ENCODE data around the gene KRTAP4-6. TPM values are rescaled to one million over a fixed set of nuclear protein-coding genes. Genes with fewer than 3 reads are reported as not detected.
"Not testable (repeated sequence)": the region's sequence is repeated elsewhere in the genome, so short reads cannot be mapped to it uniquely, and the experiment has no call there.

The KRTAP4-6 gene
- polyA plus RNA-seq, 3 donors = not detected

DNA sequence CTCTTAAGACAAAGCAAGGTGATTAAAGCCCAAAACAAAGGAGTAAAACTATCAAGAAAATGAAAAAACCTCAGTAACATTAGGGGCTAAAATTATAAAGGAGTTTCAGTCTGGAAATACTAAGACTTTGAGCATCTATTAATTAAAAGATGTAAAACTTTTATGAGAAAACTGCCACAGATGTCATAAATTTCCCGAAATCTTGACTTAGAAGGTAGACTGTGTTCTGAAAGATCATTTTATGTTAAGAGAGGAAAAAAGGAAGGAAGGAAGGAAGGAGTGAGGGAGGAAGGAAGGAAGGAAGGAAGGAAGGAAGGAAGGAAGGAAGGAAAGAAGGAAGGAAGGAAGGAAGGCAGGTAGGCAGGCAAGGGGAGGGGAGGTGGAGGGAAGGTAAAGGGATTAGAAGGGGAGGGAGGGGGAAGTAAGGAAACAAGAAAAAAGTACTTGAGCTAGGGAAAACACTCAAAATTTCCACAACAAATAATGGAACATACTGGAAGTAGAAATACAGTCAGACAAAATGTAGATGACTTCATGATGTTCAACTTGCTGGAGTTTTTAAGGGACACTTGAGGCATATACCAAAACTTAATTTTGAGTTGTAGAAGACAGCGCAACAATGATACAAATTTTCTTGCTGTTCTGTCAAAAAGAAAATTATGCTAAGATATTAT is 7.3 kb upstream of the KRTAP4-6 start:
- no peak for DNase-seq

DNA sequence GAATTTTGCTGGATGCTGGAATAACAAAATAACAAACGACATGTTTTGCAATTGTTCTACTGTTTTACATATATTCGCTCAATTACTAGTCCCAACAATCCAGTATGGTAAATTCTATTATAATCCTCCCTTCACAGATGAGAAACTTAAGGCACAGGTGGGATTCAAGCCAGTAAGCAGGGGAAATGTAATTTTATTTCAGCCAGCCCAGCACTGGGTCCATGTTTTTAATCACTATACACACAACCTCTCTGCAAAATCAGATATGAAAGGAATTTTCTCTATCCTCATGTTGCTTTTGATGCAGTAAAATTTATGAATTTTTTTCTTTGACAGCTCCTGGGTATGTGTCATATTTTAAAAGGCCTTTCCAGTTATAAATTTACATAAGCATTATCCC is 4.9 kb upstream of the KRTAP4-6 start:
- no peak for DNase-seq

DNA sequence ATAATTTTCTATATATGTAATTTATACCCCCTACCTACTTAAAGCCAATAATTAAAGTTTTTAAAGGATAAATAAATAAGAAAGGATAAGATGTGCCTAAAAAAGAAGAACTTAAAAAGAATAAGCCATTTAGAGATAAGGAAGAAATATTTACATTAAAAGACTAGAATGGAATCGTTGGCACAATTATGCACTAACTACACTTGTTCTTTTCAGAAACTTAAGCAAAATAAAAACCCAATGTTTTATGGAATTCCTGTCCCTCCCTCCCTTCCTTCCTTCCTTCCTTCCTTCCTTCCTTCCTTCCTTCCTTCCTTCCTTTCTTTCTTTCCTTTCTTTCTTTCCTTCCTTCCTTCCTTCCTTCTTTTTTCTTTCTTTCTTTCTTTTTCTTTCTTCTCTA is 4.5 kb upstream of the KRTAP4-6 start:
- no peak for DNase-seq

DNA sequence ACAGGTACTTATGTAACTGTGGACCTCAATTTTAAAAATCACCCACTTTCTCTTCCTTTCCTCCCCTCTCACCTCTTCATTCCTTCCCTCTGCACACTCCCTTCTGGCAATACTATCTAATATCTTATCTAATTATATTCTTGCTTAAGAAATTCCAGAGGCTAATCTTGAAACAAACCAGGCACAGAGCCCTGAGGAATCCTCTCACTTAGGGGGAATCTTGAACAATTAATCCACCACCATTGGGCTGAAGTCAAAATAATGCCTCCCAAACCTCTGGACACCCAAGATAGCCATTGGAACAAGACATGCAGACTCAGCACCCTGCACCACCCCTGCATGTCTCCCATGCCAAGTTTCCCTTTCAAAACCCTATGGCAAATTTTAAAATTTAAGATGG is 1.0 kb upstream of the KRTAP4-6 start:
- no peak for DNase-seq

DNA sequence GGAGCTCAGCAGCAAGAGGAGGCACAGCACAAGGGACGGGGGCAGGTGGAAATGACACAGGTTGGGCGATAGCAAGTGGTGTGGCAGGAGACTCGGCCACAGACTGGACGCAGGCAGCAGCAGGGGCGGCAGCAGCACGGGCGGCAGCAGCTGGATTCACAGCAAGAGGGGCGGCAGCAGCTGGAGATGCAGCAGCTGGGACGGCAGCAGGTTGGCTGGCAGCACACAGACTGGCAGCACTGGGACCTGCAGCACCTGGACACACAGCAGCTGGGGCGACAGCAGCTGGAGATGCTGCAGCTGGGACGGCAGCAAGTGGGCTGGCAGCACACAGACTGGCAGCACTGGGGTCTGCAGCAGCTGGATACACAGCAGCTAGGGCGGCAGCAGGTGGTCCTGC is 479 bp downstream of the KRTAP4-6 start:
- DNase-seq = not testable (repeated sequence)

DNA sequence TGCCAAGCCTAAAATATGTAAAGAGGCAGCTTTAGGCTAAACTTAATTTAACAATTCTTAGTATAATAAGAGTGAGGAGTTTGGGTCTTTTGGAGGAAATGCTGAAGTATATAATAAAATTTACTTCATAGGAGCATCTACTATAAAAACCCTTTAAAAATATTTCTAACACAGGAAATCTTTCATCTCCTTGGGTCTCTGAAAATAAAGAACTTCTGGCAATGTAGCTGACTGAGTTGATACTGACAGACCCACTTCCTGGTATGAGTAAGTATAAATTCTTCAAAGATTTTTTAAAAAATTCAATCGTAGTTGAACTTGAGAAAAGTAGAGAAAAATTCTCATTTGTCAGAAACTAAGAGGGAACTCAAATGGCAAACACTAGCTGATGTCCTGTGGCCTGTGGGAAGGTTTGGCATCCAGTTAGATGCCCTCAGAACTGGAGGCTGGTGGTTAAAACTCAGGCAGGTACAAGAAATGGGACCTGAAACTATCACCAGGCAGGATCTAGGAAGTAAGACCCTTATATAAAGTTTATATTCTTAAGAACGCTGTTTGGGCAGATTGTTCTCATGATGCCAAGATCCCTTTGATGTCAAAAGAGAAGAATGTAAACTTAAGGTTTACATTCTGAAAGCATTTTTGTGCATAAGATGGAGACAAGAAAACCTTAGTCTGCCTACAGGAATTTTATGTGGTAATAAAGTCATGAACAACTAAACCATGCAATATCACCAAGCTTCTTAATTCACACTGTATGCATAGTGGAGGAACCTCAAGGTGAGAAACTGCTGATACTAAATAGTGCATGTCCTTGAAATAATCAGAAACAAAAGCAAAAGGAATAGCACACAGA is 6.2 kb downstream of the KRTAP4-6 start:
- DNase-seq = no peak

DNA sequence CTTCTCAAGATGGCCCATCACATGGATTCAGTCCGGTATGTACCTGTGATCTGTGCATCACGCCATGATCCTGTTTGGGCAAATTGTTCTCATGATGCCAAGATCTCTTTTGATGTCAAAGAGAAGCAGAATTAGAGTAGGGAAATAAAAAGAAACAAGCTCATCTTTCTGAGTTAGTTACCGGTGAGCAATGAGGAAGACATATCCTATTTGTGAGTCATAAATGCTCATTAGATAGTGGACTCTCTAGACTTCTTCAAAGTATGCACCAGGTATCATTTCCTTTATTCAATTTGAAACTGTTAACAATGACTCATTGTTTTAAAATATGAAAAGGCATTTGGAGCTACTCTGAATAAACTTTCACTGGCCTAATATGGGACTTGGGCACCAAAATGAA is 8.4 kb downstream of the KRTAP4-6 start:
- no peak for DNase-seq

DNA sequence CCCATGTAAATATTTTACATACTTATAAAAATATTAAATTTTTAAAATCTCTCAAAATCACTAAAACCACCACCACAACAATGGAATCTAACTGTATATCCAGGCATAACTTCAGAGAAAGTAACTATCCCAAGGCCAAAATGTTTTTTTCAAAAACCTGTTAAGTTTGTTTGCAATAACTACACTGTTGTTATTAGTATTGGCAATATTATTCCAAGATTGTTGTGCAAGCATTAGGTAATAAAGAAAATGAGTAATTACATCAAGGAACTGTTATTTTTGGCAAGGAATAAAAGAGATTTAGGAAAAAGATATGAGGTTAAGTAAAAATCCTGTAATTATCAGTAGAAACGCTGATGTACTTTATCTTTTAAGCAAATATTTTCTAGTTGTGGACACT is 13.0 kb downstream of the KRTAP4-6 start:
- no peak for DNase-seq

DNA sequence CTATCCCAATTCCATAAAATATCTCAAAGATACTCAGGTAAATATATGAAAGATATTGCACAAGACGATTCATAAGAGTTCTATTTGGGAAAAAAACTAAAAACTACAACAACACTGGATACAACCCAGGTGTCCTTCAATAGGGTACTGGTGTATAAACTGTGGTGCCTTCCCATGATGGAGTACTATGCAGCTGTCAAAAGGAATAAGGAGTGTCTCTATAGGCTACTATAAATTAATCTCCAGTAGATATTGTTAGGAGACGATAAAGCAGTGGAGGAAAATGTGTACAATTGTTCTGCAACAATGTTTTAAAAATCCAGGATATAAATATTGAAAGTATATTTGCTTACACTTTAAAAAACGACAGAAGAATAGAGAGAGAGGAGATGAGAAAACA is 13.9 kb downstream of the KRTAP4-6 start:
- DNase-seq = no peak

DNA sequence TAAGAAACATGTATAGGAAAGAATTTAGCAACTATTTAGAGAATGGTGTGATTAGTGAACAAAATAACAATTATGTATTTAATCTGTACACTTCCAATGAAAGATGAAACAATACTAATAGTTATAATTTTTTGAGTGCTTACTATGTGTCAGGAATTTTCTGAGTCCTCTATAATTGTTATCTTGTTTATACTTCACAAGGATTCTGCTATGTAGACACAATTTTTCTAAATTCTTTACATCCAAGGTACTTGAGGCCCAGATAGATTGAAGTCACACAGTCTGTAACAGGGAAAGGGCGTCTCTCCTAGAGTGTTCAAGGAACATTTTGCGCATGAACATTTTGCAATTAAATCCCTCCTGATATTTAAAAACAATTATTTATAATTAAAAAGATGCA is 15.3 kb downstream of the KRTAP4-6 start:
- no peak for DNase-seq

DNA sequence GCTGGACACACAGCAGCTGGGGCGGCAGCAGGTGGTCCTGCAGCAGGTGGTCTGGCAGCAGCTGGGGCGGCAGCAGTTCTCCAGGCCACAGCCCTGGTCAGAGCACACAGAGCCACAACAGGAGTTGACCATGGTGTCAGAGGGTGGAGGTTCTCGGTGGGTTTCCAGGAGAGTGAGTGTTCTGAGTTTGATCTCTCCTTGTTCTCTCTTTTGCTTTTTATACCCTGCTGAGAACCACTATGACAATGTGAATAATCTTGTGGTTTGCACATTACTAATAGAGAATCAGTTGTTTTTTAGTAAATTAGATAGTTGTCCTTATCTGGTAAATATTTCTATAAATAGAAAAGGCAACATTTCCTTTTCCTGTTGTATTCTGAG is 16.4 kb downstream of the KRTAP4-6 start, which contains the start of gene KRTAP4-12:
TSS of gene KRTAP4-12 (minus strand) at position 192 of the 381 bp plus-strand sequence. CDS start at position 132, 60 bp downstream.
- DNase-seq = not testable (repeated sequence)

DNA sequence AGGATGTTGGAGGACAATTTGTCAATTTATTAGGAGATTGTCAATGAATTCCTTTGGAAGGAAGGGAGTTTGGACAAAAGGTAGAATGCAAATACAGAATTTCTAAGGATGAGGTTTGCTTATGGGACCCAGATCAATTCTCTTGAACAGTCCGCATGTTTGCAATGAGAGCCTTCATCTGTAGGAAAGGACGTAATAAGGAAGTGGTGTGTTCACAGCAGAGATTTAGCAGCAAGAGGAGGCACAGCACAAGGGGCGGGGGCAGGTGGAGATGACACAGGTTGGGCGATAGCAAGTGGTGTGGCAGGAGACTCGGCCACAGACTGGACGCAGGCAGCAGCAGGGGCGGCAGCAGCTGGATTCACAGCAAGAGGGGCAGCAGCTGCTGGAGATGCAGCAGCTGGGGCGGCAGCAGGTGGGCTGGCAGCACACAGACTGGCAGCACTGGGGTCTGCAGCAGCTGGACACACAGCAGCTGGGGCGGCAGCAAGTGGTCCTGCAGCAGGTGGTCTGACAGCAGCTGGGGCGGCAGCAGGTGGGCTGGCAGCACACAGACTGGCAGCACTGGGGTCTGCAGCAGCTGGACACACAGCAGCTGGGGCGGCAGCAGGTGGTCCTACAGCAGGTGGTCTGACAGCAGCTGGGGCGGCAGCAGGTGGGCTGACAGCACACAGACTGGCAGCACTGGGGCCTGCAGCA is 16.9 kb downstream of the KRTAP4-6 start:
- not testable (repeated sequence) for DNase-seq

DNA sequence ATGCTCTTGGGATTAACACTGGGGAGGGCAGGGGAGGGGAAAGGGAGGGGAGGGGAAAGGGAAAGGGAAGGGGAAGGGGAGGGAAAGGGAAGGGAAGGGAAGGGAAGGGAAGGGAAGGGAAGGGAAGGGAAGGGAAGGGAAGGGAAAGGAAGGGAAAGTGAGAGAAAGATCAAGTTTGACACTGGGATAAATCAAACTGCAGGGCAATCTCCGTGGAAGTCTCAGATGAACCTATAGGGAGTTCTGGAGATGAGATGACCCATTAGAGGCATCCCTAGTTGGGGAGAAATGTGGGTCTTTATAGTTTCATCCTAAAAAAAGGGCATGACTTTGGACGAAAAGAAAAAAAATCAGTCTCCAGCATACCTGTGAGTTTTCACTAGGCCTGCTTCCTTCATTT is 18.6 kb downstream of the KRTAP4-6 start:
- no peak for DNase-seq

DNA sequence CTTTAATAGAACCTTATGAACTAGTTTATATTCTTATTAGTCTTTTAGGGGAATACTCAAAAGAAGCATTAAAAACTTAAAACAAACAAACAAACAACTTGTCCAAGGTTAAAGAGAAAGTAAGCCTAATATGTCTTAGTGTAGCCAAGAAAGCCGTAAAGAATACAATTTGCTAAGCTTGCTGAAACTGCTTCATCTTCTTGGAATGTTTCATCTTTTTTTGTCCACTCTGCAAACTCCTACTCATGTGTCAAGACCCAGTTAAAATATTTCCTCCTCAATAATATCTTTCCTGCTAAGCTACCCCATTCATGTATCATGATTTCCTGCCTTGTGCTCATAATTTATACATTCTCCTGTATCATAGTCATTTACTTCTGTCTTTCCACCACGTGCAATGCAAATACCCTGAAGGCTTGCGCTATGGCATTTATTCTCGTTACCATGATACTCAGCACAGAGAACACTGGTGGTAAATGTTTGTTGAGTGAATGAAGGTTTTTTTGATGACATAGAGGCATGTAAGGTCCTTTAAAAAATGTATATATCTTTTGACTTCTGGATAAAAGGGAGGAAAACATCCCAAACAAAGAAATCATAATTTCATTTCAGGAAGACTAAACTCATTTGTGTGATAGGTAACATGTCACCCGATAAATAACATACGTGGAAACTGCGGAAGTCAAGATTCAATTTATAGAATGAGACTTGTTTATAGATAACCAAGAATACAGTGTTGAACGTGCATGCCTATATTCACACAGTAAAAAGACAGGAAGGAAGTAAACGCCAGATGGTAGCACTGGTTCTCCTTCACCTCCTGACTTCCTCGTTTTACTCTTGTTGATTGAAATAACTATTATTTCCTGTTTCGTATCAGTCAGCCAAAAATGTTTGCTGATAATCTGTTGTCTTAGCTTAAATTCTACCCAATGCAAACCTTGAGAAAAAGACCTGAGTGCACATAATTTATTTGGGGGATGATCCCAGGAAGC is 20.4 kb downstream of the KRTAP4-6 start:
- not testable (repeated sequence) for DNase-seq

DNA sequence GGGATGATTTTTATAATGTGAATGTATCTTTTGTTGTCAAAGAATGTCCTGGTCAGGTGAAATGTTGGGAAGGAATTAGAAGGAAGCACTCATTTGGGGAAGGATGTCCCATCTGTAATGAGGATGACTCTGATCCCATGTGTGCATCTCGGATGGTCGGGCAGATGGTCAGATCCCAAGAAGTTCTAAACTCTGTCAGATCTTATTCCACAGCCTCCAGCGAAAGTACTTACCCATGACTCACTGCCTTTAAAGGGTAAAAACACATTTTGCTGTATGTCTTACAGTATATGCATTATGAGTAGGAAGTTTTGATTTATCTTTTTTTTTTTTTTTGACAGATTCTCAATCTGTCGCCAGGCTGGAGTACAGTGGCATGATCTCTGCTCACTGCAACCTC is 21.6 kb downstream of the KRTAP4-6 start:
- DNase-seq = no peak

DNA sequence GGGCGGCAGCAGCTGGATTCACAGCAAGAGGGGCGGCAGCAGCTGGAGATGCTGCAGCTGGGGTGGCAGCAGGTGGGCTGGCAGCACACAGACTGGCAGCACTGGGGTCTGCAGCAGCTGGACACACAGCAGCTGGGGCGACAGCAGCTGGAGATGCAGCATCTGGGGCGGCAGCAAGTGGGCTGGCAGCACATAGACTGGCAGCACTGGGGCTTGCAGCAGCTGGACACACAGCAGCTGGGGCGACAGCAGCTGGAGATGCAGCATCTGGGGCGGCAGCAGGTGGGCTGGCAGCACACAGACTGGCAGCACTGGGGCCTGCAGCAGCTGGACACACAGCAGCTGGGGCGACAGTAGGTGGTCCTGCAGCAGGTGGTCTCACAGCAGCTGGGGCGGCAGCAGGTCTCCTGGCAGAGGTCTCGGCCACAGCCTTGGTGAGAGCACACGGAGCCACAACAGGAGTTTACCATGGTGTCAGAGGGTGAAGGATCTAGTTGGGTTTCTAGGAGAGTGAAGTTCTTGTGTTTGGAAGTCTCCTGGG is 22.4 kb downstream of the KRTAP4-6 start, which contains the start of gene KRTAP4-11:
TSS of gene KRTAP4-11 (minus strand) at position 528 of the 541 bp plus-strand sequence. CDS start at position 470, 58 bp downstream.
- DNase-seq = not testable (repeated sequence)

DNA sequence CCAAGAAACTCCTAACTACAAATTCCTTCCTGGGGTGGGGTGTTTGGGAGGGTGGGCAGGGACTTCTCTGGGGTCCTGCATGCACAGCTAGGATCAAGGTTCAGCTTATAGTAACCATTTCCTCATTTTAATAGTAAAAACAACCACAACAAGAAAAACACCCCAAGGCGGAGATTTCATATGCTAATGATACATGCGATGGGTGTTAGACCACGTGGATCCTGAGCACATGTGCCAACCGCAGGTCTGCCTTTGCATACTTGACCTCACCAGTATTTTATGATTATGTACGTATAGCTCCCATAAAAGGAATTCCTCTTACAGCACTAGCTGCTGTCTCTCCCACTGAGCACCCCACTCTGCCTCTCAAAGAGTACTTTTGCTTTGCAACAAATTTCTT is 24.0 kb downstream of the KRTAP4-6 start:
- no peak for DNase-seq

DNA sequence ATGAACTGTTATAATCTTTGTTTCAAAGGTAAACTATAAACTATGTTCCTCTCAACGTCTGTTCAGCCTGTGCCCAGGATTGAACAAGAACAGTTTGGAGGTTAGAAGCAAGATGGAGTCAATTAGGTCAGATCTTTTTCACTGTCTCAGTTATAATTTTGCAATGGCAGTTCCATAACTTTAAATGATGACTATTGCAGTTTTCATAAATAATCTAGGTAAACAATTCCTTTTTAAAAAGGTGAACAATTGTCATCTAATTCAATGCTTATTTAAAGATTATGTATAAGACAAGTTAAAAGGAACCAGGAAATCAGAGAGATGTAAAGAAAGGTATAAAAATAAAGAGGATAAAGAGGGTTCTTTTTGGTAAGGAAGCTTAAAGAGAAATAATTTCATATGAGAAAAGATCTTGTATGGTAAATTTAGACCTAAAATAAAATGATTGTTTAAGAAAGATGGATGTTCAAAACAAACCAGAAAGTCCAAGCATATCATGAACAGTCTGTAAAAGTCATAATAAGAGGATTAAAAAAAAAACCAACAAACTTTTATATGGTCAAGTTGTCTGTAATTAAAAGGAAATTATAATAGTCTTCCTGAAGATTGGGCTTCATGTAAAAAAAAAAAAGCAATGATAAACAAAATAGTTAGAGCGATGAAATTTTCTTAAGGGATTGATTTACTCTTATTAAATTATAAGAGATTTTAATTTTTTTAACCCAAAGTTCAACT is 29.0 kb downstream of the KRTAP4-6 start:
- DNase-seq = no peak

DNA sequence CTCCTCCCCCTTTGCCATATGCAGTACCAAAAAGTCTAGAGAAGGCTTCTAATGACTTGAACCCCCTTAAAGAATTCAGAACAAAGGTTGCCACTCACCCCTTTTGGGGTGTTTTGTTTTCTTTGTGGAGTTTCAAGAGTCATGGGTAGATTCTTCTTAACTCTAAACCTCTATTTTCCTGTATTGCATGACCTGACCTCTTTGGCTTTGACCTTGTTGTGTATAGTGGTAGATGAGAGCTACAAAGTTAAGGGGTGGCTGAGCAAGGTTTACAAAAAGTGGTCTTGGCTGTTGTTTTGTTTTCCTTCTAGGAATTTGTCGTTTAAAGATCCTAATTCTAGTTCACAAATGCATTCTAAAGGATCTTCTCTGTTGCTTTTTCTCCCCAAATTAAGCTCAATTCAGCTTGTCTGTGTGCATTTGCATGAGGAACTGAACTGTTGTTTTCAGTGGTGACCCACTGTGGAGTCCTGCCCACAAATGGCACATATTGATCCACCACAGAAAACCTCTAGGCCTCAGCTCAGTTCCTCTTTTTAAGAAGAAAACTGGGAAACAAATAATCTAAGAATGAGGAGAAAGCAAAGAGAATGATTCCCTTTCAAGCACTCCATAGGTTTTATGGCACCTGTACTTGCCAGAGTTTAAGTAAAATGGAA is 31.5 kb downstream of the KRTAP4-6 start:
- DNase-seq = not testable (repeated sequence)

Measured in renal pelvis (tissue), 4 donors.